Keratinocyte (primary cell): ENCODE measurements around the gene ZFPM1. TPM values are rescaled to one million over a fixed set of nuclear protein-coding genes. Genes with fewer than 3 reads are reported as not detected.
"Not testable (repeated sequence)": the region's sequence is repeated elsewhere in the genome, so short reads cannot be mapped to it uniquely, and the experiment has no call there.

Source experiments
- DNase-seq: peaks from one replicate; pipeline ENCODE4 v3.0.0-alpha.2; 2011; ENCODE audit warnings: low read depth, missing footprints, low spot score
- FAIRE-seq: peaks from 2 replicates; lab custom pipeline; 2011; peaks lifted over from hg19 to GRCh38; lab: Jason Lieb, UNC
- H2AFZ ChIP-seq: 2 replicates; pipeline ENCODE4 v1.6.0; 2012; ENCODE audit warnings: low read length, control low read depth, inconsistent platforms; ENCODE audit not compliant: control insufficient read depth
- H3K27ac ChIP-seq: 2 replicates; pipeline ENCODE4 v1.5.1; 2011; ENCODE audit warnings: low read length; ENCODE audit not compliant: control insufficient read depth, insufficient read depth
- H3K27me3 ChIP-seq: 3 replicates; pipeline ENCODE4 v1.6.0; 2011; ENCODE audit warnings: low read length; ENCODE audit not compliant: control insufficient read depth, insufficient read depth; ENCODE audit errors: extremely low read depth
- H3K36me3 ChIP-seq, 2 experiments: 2 replicates in 1 of 2; 3 replicates in 1 of 2; pipeline ENCODE4 v1.5.1; 2011; ENCODE audit warnings: low read length in 2 of 2, mild to moderate bottlenecking in 1 of 2; ENCODE audit not compliant: control insufficient read depth in 2 of 2, insufficient read depth in 2 of 2; ENCODE audit errors: extremely low read depth in 1 of 2
- H3K4me1 ChIP-seq: 3 replicates; pipeline ENCODE4 v1.5.1; 2011; ENCODE audit warnings: low read length; ENCODE audit not compliant: control insufficient read depth, insufficient read depth; ENCODE audit errors: extremely low read depth
- H3K4me2 ChIP-seq: 3 replicates; pipeline ENCODE4 v1.6.0; 2011; ENCODE audit warnings: low read depth, low read length; ENCODE audit not compliant: control insufficient read depth, insufficient read depth; ENCODE audit errors: extremely low read depth
- H3K4me3 ChIP-seq, 3 experiments: fragments of 200-600 bp in 1 of 3; sonication (generic) in 1 of 3; 2 replicates in 2 of 3; 3 replicates in 1 of 3; pipeline ENCODE4 v1.5.1; 2011 to 2016; ENCODE audit warnings: low read length in 3 of 3, mild to moderate bottlenecking in 3 of 3, control low read depth in 2 of 3, inconsistent platforms in 1 of 3, low read depth in 1 of 3, mixed read lengths in 1 of 3, mixed run types in 1 of 3, moderate library complexity in 1 of 3; ENCODE audit not compliant: control insufficient read depth in 2 of 3, insufficient read depth in 2 of 3; ENCODE audit errors: extremely low read depth in 1 of 3
- H3K79me2 ChIP-seq: 2 replicates; pipeline ENCODE4 v1.6.0; 2012; ENCODE audit warnings: low read length; ENCODE audit not compliant: control insufficient read depth, insufficient read depth
- H3K9ac ChIP-seq: 3 replicates; pipeline ENCODE4 v1.6.0; 2011; ENCODE audit warnings: low read length; ENCODE audit not compliant: control insufficient read depth, insufficient read depth; ENCODE audit errors: extremely low read depth
- H3K9me1 ChIP-seq: 3 replicates; pipeline ENCODE4 v1.6.0; 2011; ENCODE audit warnings: low read length; ENCODE audit not compliant: control insufficient read depth, insufficient read depth; ENCODE audit errors: extremely low read depth
- H3K9me3 ChIP-seq: 2 replicates; pipeline ENCODE4 v1.5.1; 2012; ENCODE audit warnings: low read depth, low read length; ENCODE audit not compliant: control insufficient read depth
- H4K20me1 ChIP-seq: 3 replicates; pipeline ENCODE4 v1.6.0; 2011; ENCODE audit warnings: low read length; ENCODE audit not compliant: control insufficient read depth, insufficient read depth; ENCODE audit errors: extremely low read depth
- CTCF ChIP-seq, 3 experiments: IDR thresholded peaks in 1 of 3; conservative IDR thresholded peaks in 1 of 3; optimal IDR thresholded peaks in 1 of 3; 2 replicates in 2 of 3; 3 replicates in 1 of 3; pipeline versions ENCODE3 to v1.5.1; 2011; ENCODE audit warnings: low read length in 3 of 3, mild to moderate bottlenecking in 3 of 3, moderate library complexity in 2 of 3, control low read depth in 1 of 3, inconsistent platforms in 1 of 3; ENCODE audit not compliant: insufficient read depth in 2 of 3; ENCODE audit errors: extremely low read depth in 1 of 3
- EZH2 ChIP-seq: IDR thresholded peaks from one replicate; pipeline ENCODE4 v1.6.1; 2012; ENCODE audit warnings: inconsistent platforms, mild to moderate bottlenecking, low read length, moderate library complexity
- dilution Hi-C: fragments of 300-500 bp; cut with MboI; formaldehyde crosslinking; loops from one replicate; pipeline ENCODE4 v1.7.0; 2020; ENCODE audit warnings: low sequenced_read_pairs; ENCODE audit not compliant: extremely low pct_ligation_motif_present
- polyA plus RNA-seq, 5 experiments: library from polyadenylated mRNA; depleted of rRNA in 3 of 5; stranded (reverse) in 3 of 5; stranded (forward) in 1 of 5; unstranded in 1 of 5; fragments of >200 nt; gene quantifications; 1 replicate in 1 of 5; 2 replicates in 3 of 5; 3 replicates in 1 of 5; pipeline versions ENCODE4 v1.2.1 to v1.2.3, GENCODE V29; 2011 to 2012; ENCODE audit warnings: missing spikeins in 2 of 5, low read depth in 1 of 5, low replicate concordance in 1 of 5

The ZFPM1 gene
- polyA plus RNA-seq, 1 donor (not counting 4 experiments of a cell fraction or from before 2014, with no cell fraction given): 0.42 TPM

- dilution Hi-C loops: no loop called here
- Histone ChIP-seq H3K4me3 (no peak overlapping the region), H3K9me1 (no peaks in the 10 kb centered on the region), H3K27ac (no peak overlapping the region), H3K79me2 (peaks cover 3% of the 10 kb centered on the region), H3K36me3 (peaks cover 0 to 5% of the 10 kb centered on the region in 2 experiments), H4K20me1 (no peaks in the 10 kb centered on the region), H3K27me3 (no peaks in the 10 kb centered on the region), H2AFZ (no peak overlapping the region), H3K4me1 (no peaks in the 10 kb centered on the region), H3K9me3 (no peaks in the 10 kb centered on the region), H3K9ac (no peak overlapping the region), H3K4me2 (no peak overlapping the region)
- FAIRE-seq (no peak), DNase-seq (no peak)
- TF ChIP-seq CTCF (optimal IDR thresholded peaks at IDR 0.05 in 1 of 3, IDR thresholded peaks at IDR 0.05 in 1 of 3, conservative IDR thresholded peaks at IDR 0.05 in 1 of 3; ENCODE audit: extremely low read depth in 1 of 3, insufficient read depth in 2 of 3, low read length in 3 of 3) (no peak), EZH2 (no peak)
Observed at GRCh38 chr16:88483392-88483641, 30.2 kb downstream of the ZFPM1 start.

GRCh38 chr16:88484505-88485365, 31.7 kb downstream of the ZFPM1 start:
- Histone ChIP-seq H3K9ac (no peak overlapping the region), H3K4me3 (no peak overlapping the region), H3K4me1 (no peaks in the 10 kb centered on the region), H3K4me2 (no peak overlapping the region), H3K9me3 (no peaks in the 10 kb centered on the region), H4K20me1 (no peaks in the 10 kb centered on the region), H3K27me3 (no peaks in the 10 kb centered on the region), H2AFZ (no peak overlapping the region), H3K79me2 (peaks cover 2% of the 10 kb centered on the region), H3K27ac (no peak overlapping the region), H3K9me1 (no peaks in the 10 kb centered on the region), H3K36me3 (peaks cover 0 to 10% of the 10 kb centered on the region in 2 experiments)
- dilution Hi-C loops: no loop called here
- no peak for DNase-seq
- TF ChIP-seq EZH2 (no peak), CTCF (optimal IDR thresholded peaks at IDR 0.05 in 1 of 3, IDR thresholded peaks at IDR 0.05 in 1 of 3, conservative IDR thresholded peaks at IDR 0.05 in 1 of 3; ENCODE audit: extremely low read depth in 1 of 3, insufficient read depth in 2 of 3, low read length in 3 of 3) (no peak)
- no peak for FAIRE-seq

- dilution Hi-C loops: not testable (repeated sequence)
Observed at GRCh38 chr16:88485366-88485741, 32.3 kb downstream of the ZFPM1 start.

More at GRCh38 chr16:88485366-88485741, 32.3 kb downstream of the ZFPM1 start:
- not testable (repeated sequence) for H3K9me1 ChIP-seq, H3K27ac ChIP-seq, H3K9me3 ChIP-seq, H2AFZ ChIP-seq, H3K4me3 ChIP-seq, H3K4me2 ChIP-seq, H3K9ac ChIP-seq, FAIRE-seq, DNase-seq, H4K20me1 ChIP-seq, H3K79me2 ChIP-seq, H3K27me3 ChIP-seq, H3K4me1 ChIP-seq
- H3K36me3 ChIP-seq: peaks cover 0 to 11% of the 10 kb centered on the region in 2 experiments
